Glutamatergic neuron (in vitro differentiated cells): ENCODE data around the gene TMEM170B. TPM values are rescaled to one million over a fixed set of nuclear protein-coding genes. Genes with fewer than 3 reads are reported as not detected.

Experiments used
- DNase-seq: peaks from one replicate; pipeline ENCODE4 v3.0.0; 2022
- H3K27ac Mint-ChIP-seq: one replicate; pipeline ENCODE4 v1.8.0; 2020; ENCODE audit warnings: mild to moderate bottlenecking, mixed read lengths, inconsistent platforms; ENCODE audit not compliant: unreplicated experiment
- H3K27me3 Mint-ChIP-seq: one replicate; pipeline ENCODE4 v1.8.0; 2020; ENCODE audit warnings: mild to moderate bottlenecking, moderate library complexity, mixed read lengths, inconsistent platforms; ENCODE audit not compliant: unreplicated experiment
- H3K36me3 Mint-ChIP-seq: one replicate; pipeline ENCODE4 v1.8.0; 2020; ENCODE audit warnings: mild to moderate bottlenecking, mixed read lengths, inconsistent platforms; ENCODE audit not compliant: unreplicated experiment
- H3K4me1 Mint-ChIP-seq: one replicate; pipeline ENCODE4 v1.8.0; 2020; ENCODE audit warnings: mild to moderate bottlenecking, low read depth, mixed read lengths, inconsistent platforms; ENCODE audit not compliant: unreplicated experiment
- H3K4me3 Mint-ChIP-seq: one replicate; pipeline ENCODE4 v1.8.0; 2020; ENCODE audit warnings: mild to moderate bottlenecking, mixed read lengths, inconsistent platforms; ENCODE audit not compliant: unreplicated experiment
- H3K9me3 Mint-ChIP-seq: one replicate; pipeline ENCODE4 v1.8.0; 2020; ENCODE audit warnings: mild to moderate bottlenecking, moderate library complexity, mixed read lengths, inconsistent platforms; ENCODE audit not compliant: unreplicated experiment
- CTCF ChIP-seq: fragments of 200-600 bp; sonication (generic); IDR thresholded peaks from one replicate; pipeline ENCODE4 v1.5.0; 2021; ENCODE audit not compliant: partially characterized antibody, unreplicated experiment
- total RNA-seq: library from RNA; stranded (reverse); fragmentation: NEBNext Ultra II Directional; extraction: Animal tissue kit (Norgen Biotek cat#: 25700); gene quantifications from one replicate; pipeline ENCODE4 v1.2.1, GENCODE V29; 2021; ENCODE audit not compliant: unreplicated experiment

TMEM170B gene
- total RNA-seq, 1 donor from 2014 or later, result 11.0 TPM

GRCh38 chr6:11631008-11631407 lies 93.5 kb downstream of the TMEM170B start:
- H3K36me3 Mint-ChIP-seq, result no peaks in the 10 kb centered on the region
- no peak for TF ChIP-seq CTCF
- peaks cover 2% of the 10 kb centered on the region for H3K27me3 Mint-ChIP-seq
- peaks cover 11% of the 10 kb centered on the region for H3K4me1 Mint-ChIP-seq
- peak overlapping the region; percentile 13 for H3K27ac Mint-ChIP-seq
- peaks cover 2% of the 10 kb centered on the region for H3K9me3 Mint-ChIP-seq
- peak; percentile 41 for DNase-seq
- H3K4me3 Mint-ChIP-seq, result peak overlapping the region; percentile 35

- peaks cover 11% of the 10 kb centered on the region for H3K4me1 Mint-ChIP-seq
- no peak overlapping the region for H3K27ac Mint-ChIP-seq
- DNase-seq, result no peak
- TF ChIP-seq CTCF, result no peak
- H3K36me3 Mint-ChIP-seq, result no peaks in the 10 kb centered on the region
- H3K4me3 Mint-ChIP-seq, result no peak overlapping the region
- peaks cover 2% of the 10 kb centered on the region for H3K27me3 Mint-ChIP-seq
- peaks cover 2% of the 10 kb centered on the region for H3K9me3 Mint-ChIP-seq
Measured at GRCh38 chr6:11631539-11631938, 94.0 kb downstream of the TMEM170B start.

GRCh38 chr6:11632231-11632630 lies 94.7 kb downstream of the TMEM170B start:
- H3K4me1 Mint-ChIP-seq, result peaks cover 11% of the 10 kb centered on the region
- TF ChIP-seq CTCF, result no peak
- H3K9me3 Mint-ChIP-seq, result peaks cover 2% of the 10 kb centered on the region
- H3K27me3 Mint-ChIP-seq, result peaks cover 2% of the 10 kb centered on the region
- H3K27ac Mint-ChIP-seq, result no peak overlapping the region
- peak overlapping the region; percentile 25 for H3K4me3 Mint-ChIP-seq
- H3K36me3 Mint-ChIP-seq, result no peaks in the 10 kb centered on the region
- DNase-seq, result no peak

- Mint-ChIP-seq H3K36me3 (no peaks in the 10 kb centered on the region), H3K4me3 (no peak overlapping the region), H3K4me1 (peaks cover 11% of the 10 kb centered on the region), H3K9me3 (peaks cover 2% of the 10 kb centered on the region), H3K27ac (no peak overlapping the region), H3K27me3 (no peaks in the 10 kb centered on the region)
- TF ChIP-seq CTCF, result no peak
- DNase-seq, result no peak
Measured at GRCh38 chr6:11632795-11633511, 95.4 kb downstream of the TMEM170B start.

Other genes with a start within 250 kb of the TMEM170B start
- not detected for gene ADTRP, start 241.1 kb downstream of the TMEM170B start, total RNA-seq